ENCODE measurements around the gene CXCL8.

Gene CXCL8

GRCh38 chr4:73780834-73781233, 40.5 kb downstream of the CXCL8 start:
- no peaks in the 10 kb centered on the region for H3K36me3 Mint-ChIP-seq
- ATAC-seq, result no peak
- H3K27ac Mint-ChIP-seq, result no peak overlapping the region
- H3K4me3 Mint-ChIP-seq, result no peak overlapping the region
- no peaks in the 10 kb centered on the region for H3K9me3 Mint-ChIP-seq
- peaks cover 15% of the 10 kb centered on the region for H3K27me3 Mint-ChIP-seq
- no peaks in the 10 kb centered on the region for H3K4me1 Mint-ChIP-seq

GRCh38 chr4:73788411-73788810, 48.0 kb downstream of the CXCL8 start:
- no peaks in the 10 kb centered on the region for H3K27me3 Mint-ChIP-seq
- ATAC-seq, result no peak
- no peak overlapping the region for H3K4me3 Mint-ChIP-seq
- H3K9me3 Mint-ChIP-seq, result peaks cover 4% of the 10 kb centered on the region
- no peak overlapping the region for H3K27ac Mint-ChIP-seq
- no peaks in the 10 kb centered on the region for H3K4me1 Mint-ChIP-seq
- no peaks in the 10 kb centered on the region for H3K36me3 Mint-ChIP-seq

All from stimulated activated memory B cell treated with anti-CD40 and anti-IgM and Interleukin-4, amounts not matched to agents 10 μg/mL and 1 μg/mL and 100 μg/mL, for 72 hours (primary cell).